Liver (tissue), 9 donors: ENCODE data around the gene TRIO. TPM values are rescaled to one million over a fixed set of nuclear protein-coding genes. Genes with fewer than 3 reads are reported as not detected.

Experiments
- DNase-seq: peaks from one replicate; pipeline ENCODE4 v3.0.0-alpha.2; 2017; ENCODE audit warnings: low spot score
- H3K27ac ChIP-seq, 2 donors: one replicate each; pipeline ENCODE4 v1.7.0; 2013; ENCODE audit warnings: inconsistent platforms in 2 of 2, low read length in 2 of 2, control low read depth in 1 of 2, low read depth in 1 of 2, mild to moderate bottlenecking in 1 of 2
- H3K27me3 ChIP-seq, 4 donors: one replicate each; pipeline versions ENCODE4 v1.6.1 to v1.7.0; 2013; ENCODE audit warnings: low read length in 3 of 4, inconsistent platforms in 1 of 4, mild to moderate bottlenecking in 1 of 4, moderate library complexity in 1 of 4; ENCODE audit not compliant: control insufficient read depth in 4 of 4, insufficient read depth in 4 of 4
- H3K36me3 ChIP-seq, 4 donors: one replicate each; pipeline versions ENCODE4 v1.6.1 to v1.7.0; 2013; ENCODE audit warnings: low read length in 3 of 4, mild to moderate bottlenecking in 3 of 4, low read depth in 1 of 4, moderate library complexity in 1 of 4; ENCODE audit not compliant: control insufficient read depth in 4 of 4, insufficient read depth in 3 of 4
- H3K4me1 ChIP-seq, 4 donors: one replicate each; pipeline versions ENCODE4 v1.6.1 to v1.7.0; 2013; ENCODE audit warnings: low read length in 3 of 4, mild to moderate bottlenecking in 3 of 4, moderate library complexity in 1 of 4; ENCODE audit not compliant: control insufficient read depth in 4 of 4, insufficient read depth in 4 of 4
- H3K4me3 ChIP-seq, 3 donors: one replicate each; pipeline versions ENCODE4 v1.6.1 to v1.7.0; 2013; ENCODE audit warnings: low read length in 3 of 3, control low read depth in 1 of 3, low read depth in 1 of 3, mild to moderate bottlenecking in 1 of 3
- H3K9ac ChIP-seq, 2 donors: one replicate each; pipeline ENCODE4 v1.7.0; 2013; ENCODE audit warnings: low read length in 2 of 2, mild to moderate bottlenecking in 2 of 2, moderate library complexity in 2 of 2, control low read depth in 1 of 2, low read depth in 1 of 2
- H3K9me3 ChIP-seq, 4 donors: one replicate each; pipeline versions ENCODE4 v1.6.1 to v1.7.0; 2013; ENCODE audit warnings: low read length in 3 of 4; ENCODE audit not compliant: control insufficient read depth in 4 of 4
- EGR1 ChIP-seq, 2 donors: IDR thresholded peaks; 2 replicates each; pipeline ENCODE4 v1.6.1; 2016 to 2018; ENCODE audit warnings: antibody characterized with exemption in 2 of 2, low read depth in 2 of 2
- FOXA2 ChIP-seq: IDR thresholded peaks from 2 replicates; pipeline ENCODE4 v1.6.1; 2016; ENCODE audit warnings: antibody characterized with exemption
- GABPA ChIP-seq, 2 donors: IDR thresholded peaks in 1 of 2; conservative IDR thresholded peaks in 1 of 2; 2 replicates each; pipeline ENCODE4 v1.6.1; 2016; ENCODE audit warnings: antibody characterized with exemption in 2 of 2, mild to moderate bottlenecking in 1 of 2, moderate library complexity in 1 of 2
- HNF4G ChIP-seq: IDR thresholded peaks from 2 replicates; pipeline ENCODE4 v1.6.1; 2016; ENCODE audit warnings: antibody characterized with exemption
- JUND ChIP-seq, 2 donors: IDR thresholded peaks; 2 replicates each; pipeline ENCODE4 v1.6.1; 2016; ENCODE audit warnings: antibody characterized with exemption in 2 of 2
- NR2F2 ChIP-seq: IDR thresholded peaks from 2 replicates; pipeline ENCODE4 v1.6.1; 2016; ENCODE audit warnings: antibody characterized with exemption
- RXRA ChIP-seq, 2 donors: IDR thresholded peaks; 2 replicates each; pipeline ENCODE4 v1.6.1; 2017 to 2018; ENCODE audit warnings: antibody characterized with exemption in 2 of 2, mild to moderate bottlenecking in 1 of 2
- SP1 ChIP-seq: IDR thresholded peaks from 2 replicates; pipeline ENCODE4 v1.6.1; 2018; ENCODE audit warnings: antibody characterized with exemption, mild to moderate bottlenecking
- TAF1 ChIP-seq: conservative IDR thresholded peaks from 2 replicates; pipeline ENCODE4 v1.6.1; 2016; ENCODE audit warnings: antibody characterized with exemption, mild to moderate bottlenecking
- YY1 ChIP-seq: IDR thresholded peaks from 2 replicates; pipeline ENCODE4 v1.6.1; 2016; ENCODE audit warnings: antibody characterized with exemption, mild to moderate bottlenecking
- WGBS: extraction: QIAGEN DNeasy Blood & Tissue Kit; methylation state at CpG from one replicate; pipeline ENCODE4 v1.1.7; 2013; 5-methylcytosine and 5-hydroxymethylcytosine counted together
- polyA plus RNA-seq, 2 donors: library from polyadenylated mRNA; stranded (reverse) in 1 of 2; unstranded in 1 of 2; fragments of 200-250 nt in 1 of 2; fragments of >200 nt in 1 of 2; fragmentation: Nextera tagmentation in 1 of 2; extraction: Ambion mirVana in 1 of 2; gene quantifications; one replicate each; pipeline versions ENCODE4 v1.2.1 to v1.2.3, GENCODE V29; 2013 to 2015
- total RNA-seq, 2 donors: library from RNA; depleted of rRNA; stranded (reverse); fragments of >200 nt; gene quantifications; one replicate each; pipeline ENCODE4 v1.2.3, GENCODE V29; 2014
- TF ChIP-seq, protein P1 (sequence below): IDR thresholded peaks from 2 replicates; pipeline ENCODE4 v1.6.1; 2016; ENCODE audit warnings: antibody characterized with exemption
- TF ChIP-seq, protein P2 (sequence below): IDR thresholded peaks from 2 replicates; pipeline ENCODE4 v1.6.1; 2016; ENCODE audit warnings: antibody characterized with exemption
- TF ChIP-seq, protein P3 (sequence below): IDR thresholded peaks from 2 replicates; pipeline ENCODE4 v1.6.1; 2016; ENCODE audit warnings: antibody characterized with exemption
- TF ChIP-seq, protein P4 (sequence below): fragments of 150-350 bp; IDR thresholded peaks from 2 replicates; pipeline ENCODE4 v1.5.1; 2017; ENCODE audit warnings: improper control_type of control experiment, low read depth, low read length; ENCODE audit not compliant: missing input control
- TF ChIP-seq, protein P5 (sequence below): IDR thresholded peaks from 2 replicates; pipeline ENCODE4 v1.6.1; 2016; ENCODE audit warnings: antibody characterized with exemption, mild to moderate bottlenecking
- donor health status: healthy.
- donor health status: healthy.
- donor health status: healthy.
- donor health status: healthy.
- donor health status: healthy.

Gene TRIO
- total and polyA plus RNA-seq, 4 donors: 8.5 to 86.2 (median 16.0) TPM

DNA sequence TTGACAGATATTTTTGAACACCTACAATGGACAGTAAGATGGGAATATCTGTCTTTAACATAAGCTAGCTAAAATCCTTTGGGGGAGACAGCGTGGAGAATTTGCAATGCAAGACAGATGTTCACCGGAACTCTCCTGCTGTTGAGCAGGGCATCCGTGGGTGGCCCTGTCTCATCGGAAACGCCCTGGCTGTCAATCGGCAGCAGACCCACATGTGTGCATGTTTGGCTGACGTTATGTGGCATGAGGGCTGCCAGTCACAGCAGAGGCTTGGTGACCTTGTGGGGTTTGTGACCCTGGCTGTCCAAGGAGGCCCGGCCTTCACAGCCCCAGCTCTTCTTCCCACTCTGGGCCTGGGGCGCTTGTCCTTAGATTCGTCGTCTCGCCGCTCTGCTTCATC lies 308.7 kb downstream of the TRIO start:
- Histone ChIP-seq H3K36me3 (peaks cover 0 to 3% (median under 1%) of the 10 kb centered on the region in 4 donors), H3K27me3 (no peaks in the 10 kb centered on the region), H3K9me3 (no peaks in the 10 kb centered on the region), H3K4me3 (no peak overlapping the region), H3K9ac (no peak overlapping the region), H3K4me1 (no peaks in the 10 kb centered on the region), H3K27ac (no peak overlapping the region)
- TF ChIP-seq SP1 (no peak), FOXA2 (no peak), NR2F2 (no peak), RXRA (IDR thresholded peaks at IDR 0.05) (no peak), YY1 (no peak), TAF1 (no peak), JUND (IDR thresholded peaks at IDR 0.05) (no peak), EGR1 (IDR thresholded peaks at IDR 0.05; ENCODE audit: low read depth in 2 of 2) (no peak), GABPA (IDR thresholded peaks at IDR 0.05 in 1 of 2, conservative IDR thresholded peaks at IDR 0.05 in 1 of 2) (no peak), HNF4G (no peak)
- TF ChIP-seq, protein P1, sequence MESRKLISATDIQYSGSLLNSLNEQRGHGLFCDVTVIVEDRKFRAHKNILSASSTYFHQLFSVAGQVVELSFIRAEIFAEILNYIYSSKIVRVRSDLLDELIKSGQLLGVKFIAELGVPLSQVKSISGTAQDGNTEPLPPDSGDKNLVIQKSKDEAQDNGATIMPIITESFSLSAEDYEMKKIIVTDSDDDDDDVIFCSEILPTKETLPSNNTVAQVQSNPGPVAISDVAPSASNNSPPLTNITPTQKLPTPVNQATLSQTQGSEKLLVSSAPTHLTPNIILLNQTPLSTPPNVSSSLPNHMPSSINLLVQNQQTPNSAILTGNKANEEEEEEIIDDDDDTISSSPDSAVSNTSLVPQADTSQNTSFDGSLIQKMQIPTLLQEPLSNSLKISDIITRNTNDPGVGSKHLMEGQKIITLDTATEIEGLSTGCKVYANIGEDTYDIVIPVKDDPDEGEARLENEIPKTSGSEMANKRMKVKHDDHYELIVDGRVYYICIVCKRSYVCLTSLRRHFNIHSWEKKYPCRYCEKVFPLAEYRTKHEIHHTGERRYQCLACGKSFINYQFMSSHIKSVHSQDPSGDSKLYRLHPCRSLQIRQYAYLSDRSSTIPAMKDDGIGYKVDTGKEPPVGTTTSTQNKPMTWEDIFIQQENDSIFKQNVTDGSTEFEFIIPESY: no peak
- TF ChIP-seq, protein P2, sequence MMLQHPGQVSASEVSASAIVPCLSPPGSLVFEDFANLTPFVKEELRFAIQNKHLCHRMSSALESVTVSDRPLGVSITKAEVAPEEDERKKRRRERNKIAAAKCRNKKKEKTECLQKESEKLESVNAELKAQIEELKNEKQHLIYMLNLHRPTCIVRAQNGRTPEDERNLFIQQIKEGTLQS: no peak
- TF ChIP-seq, protein P3, sequence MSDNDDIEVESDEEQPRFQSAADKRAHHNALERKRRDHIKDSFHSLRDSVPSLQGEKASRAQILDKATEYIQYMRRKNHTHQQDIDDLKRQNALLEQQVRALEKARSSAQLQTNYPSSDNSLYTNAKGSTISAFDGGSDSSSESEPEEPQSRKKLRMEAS: no peak
- TF ChIP-seq, protein P4, sequence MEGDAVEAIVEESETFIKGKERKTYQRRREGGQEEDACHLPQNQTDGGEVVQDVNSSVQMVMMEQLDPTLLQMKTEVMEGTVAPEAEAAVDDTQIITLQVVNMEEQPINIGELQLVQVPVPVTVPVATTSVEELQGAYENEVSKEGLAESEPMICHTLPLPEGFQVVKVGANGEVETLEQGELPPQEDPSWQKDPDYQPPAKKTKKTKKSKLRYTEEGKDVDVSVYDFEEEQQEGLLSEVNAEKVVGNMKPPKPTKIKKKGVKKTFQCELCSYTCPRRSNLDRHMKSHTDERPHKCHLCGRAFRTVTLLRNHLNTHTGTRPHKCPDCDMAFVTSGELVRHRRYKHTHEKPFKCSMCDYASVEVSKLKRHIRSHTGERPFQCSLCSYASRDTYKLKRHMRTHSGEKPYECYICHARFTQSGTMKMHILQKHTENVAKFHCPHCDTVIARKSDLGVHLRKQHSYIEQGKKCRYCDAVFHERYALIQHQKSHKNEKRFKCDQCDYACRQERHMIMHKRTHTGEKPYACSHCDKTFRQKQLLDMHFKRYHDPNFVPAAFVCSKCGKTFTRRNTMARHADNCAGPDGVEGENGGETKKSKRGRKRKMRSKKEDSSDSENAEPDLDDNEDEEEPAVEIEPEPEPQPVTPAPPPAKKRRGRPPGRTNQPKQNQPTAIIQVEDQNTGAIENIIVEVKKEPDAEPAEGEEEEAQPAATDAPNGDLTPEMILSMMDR: no peak
- TF ChIP-seq, protein P5, sequence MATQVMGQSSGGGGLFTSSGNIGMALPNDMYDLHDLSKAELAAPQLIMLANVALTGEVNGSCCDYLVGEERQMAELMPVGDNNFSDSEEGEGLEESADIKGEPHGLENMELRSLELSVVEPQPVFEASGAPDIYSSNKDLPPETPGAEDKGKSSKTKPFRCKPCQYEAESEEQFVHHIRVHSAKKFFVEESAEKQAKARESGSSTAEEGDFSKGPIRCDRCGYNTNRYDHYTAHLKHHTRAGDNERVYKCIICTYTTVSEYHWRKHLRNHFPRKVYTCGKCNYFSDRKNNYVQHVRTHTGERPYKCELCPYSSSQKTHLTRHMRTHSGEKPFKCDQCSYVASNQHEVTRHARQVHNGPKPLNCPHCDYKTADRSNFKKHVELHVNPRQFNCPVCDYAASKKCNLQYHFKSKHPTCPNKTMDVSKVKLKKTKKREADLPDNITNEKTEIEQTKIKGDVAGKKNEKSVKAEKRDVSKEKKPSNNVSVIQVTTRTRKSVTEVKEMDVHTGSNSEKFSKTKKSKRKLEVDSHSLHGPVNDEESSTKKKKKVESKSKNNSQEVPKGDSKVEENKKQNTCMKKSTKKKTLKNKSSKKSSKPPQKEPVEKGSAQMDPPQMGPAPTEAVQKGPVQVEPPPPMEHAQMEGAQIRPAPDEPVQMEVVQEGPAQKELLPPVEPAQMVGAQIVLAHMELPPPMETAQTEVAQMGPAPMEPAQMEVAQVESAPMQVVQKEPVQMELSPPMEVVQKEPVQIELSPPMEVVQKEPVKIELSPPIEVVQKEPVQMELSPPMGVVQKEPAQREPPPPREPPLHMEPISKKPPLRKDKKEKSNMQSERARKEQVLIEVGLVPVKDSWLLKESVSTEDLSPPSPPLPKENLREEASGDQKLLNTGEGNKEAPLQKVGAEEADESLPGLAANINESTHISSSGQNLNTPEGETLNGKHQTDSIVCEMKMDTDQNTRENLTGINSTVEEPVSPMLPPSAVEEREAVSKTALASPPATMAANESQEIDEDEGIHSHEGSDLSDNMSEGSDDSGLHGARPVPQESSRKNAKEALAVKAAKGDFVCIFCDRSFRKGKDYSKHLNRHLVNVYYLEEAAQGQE: no peak
- WGBS: 93% methylated on average over 13 of the region's 13 CpGs
- DNase-seq: no peak
